GM18951 (cell line): ENCODE measurements around the gene RHOT2.

Source experiments
- POLR2A ChIP-seq: IDR thresholded peaks from 4 replicates; pipeline ENCODE4 v1.6.1; 2011; ENCODE audit warnings: mild to moderate bottlenecking; ENCODE audit not compliant: insufficient read length, insufficient read depth; ENCODE audit errors: extremely low read depth
- in situ Hi-C: fragments of 300-500 bp; cut with MboI; formaldehyde crosslinking; loops from one replicate; pipeline ENCODE4 v1.12.0; 2022; ENCODE audit warnings: low sequenced_read_pairs, mixed read lengths, inconsistent platforms; ENCODE audit not compliant: unreplicated experiment

RHOT2 gene

GRCh38 chr16:660459-661183 lies 7.3 kb upstream of the RHOT2 start:
- TF ChIP-seq POLR2A: peak; percentile 20

GRCh38 chr16:661184-661821 lies 6.6 kb upstream of the RHOT2 start:
- in situ Hi-C loops: no loop called here
- no peak for TF ChIP-seq POLR2A

More at GRCh38 chr16:660459-661183, 7.3 kb upstream of the RHOT2 start:
- in situ Hi-C loops: no loop called here

- in situ Hi-C loops: no loop called here
- no peak for TF ChIP-seq POLR2A
Observed at GRCh38 chr16:662095-662494, 5.8 kb upstream of the RHOT2 start.

- no peak for TF ChIP-seq POLR2A
- in situ Hi-C loops: no loop called here
Observed at GRCh38 chr16:662597-662996, 5.3 kb upstream of the RHOT2 start.

- no peak for TF ChIP-seq POLR2A
- in situ Hi-C loops: no loop called here
Observed at GRCh38 chr16:666572-666971, 1.4 kb upstream of the RHOT2 start.

GRCh38 chr16:667113-667779 lies 686 bp upstream of the RHOT2 start:
- in situ Hi-C loops: no loop called here
- TF ChIP-seq POLR2A: no peak

- in situ Hi-C loops: no loop called here
- TF ChIP-seq POLR2A: no peak
Observed at GRCh38 chr16:668519-669171, 713 bp downstream of the RHOT2 start.

GRCh38 chr16:669666-670065 lies 1.7 kb downstream of the RHOT2 start:
- in situ Hi-C loops: no loop called here
- TF ChIP-seq POLR2A: no peak

GRCh38 chr16:670485-671352 lies 2.8 kb downstream of the RHOT2 start:
- in situ Hi-C loops: no loop called here
- no peak for TF ChIP-seq POLR2A

- TF ChIP-seq POLR2A: no peak
- in situ Hi-C loops: no loop called here
Observed at GRCh38 chr16:671353-672131, 3.6 kb downstream of the RHOT2 start.

GRCh38 chr16:672371-672770 lies 4.4 kb downstream of the RHOT2 start:
- in situ Hi-C loops: no loop called here
- no peak for TF ChIP-seq POLR2A

- in situ Hi-C loops: no loop called here
- no peak for TF ChIP-seq POLR2A
Observed at GRCh38 chr16:672851-673250, 4.9 kb downstream of the RHOT2 start.
